ENCODE data around the gene CD74.

CD74 gene

GRCh38 chr5:150409638-150410523 lies 2.8 kb downstream of the CD74 start:
- DNase-seq: peak; percentile 90 to 93

- no peak for DNase-seq
These were observed 4.3 kb downstream of the CD74 start for GRCh38 chr5:150408231-150408943.

- DNase-seq: no peak
These were observed 5.5 kb downstream of the CD74 start for GRCh38 chr5:150407096-150407720.

- no peak for DNase-seq
These were observed 6.0 kb downstream of the CD74 start for GRCh38 chr5:150406723-150407095.

- DNase-seq: no peak
These were observed 6.5 kb downstream of the CD74 start for GRCh38 chr5:150406103-150406722.

GRCh38 chr5:150404941-150405816 lies 7.5 kb downstream of the CD74 start:
- DNase-seq: no peak

GRCh38 chr5:150404535-150404934 lies 8.2 kb downstream of the CD74 start:
- DNase-seq: no peak

GRCh38 chr5:150404121-150404520 lies 8.6 kb downstream of the CD74 start:
- DNase-seq: no peak

GRCh38 chr5:150402901-150403342 lies 9.8 kb downstream of the CD74 start:
- DNase-seq: no peak

- no peak for DNase-seq
These were observed 10.4 kb downstream of the CD74 start for GRCh38 chr5:150402229-150402773.

- no peak for DNase-seq
These were observed 11.1 kb downstream of the CD74 start for GRCh38 chr5:150401376-150402228.

GRCh38 chr5:150401076-150401375 lies 11.7 kb downstream of the CD74 start:
- DNase-seq: peak; percentile 6 to 7

GRCh38 chr5:150400316-150401075 lies 12.2 kb downstream of the CD74 start:
- no peak for DNase-seq

- no peak for DNase-seq
These were observed 13.0 kb downstream of the CD74 start for GRCh38 chr5:150399524-150400211.

GRCh38 chr5:150398722-150399523 lies 13.8 kb downstream of the CD74 start:
- peak; percentile 1 to 4 for DNase-seq

- DNase-seq: no peak
These were observed 14.7 kb downstream of the CD74 start for GRCh38 chr5:150397782-150398721.

- DNase-seq: no peak
These were observed 15.4 kb downstream of the CD74 start for GRCh38 chr5:150397146-150397781.
